Activated CD8-positive, alpha-beta memory T cell treated with anti-CD3 and anti-CD28 coated beads, Interleukin-2, amount 50 U/mL, for 24 hours (primary cell): Measurements from ENCODE around the gene NRAS.

Experiments
- DNase-seq: peaks from one replicate; pipeline ENCODE4 v3.0.0-alpha.2; 2020; ENCODE audit errors: extremely low read depth

NRAS gene

DNA sequence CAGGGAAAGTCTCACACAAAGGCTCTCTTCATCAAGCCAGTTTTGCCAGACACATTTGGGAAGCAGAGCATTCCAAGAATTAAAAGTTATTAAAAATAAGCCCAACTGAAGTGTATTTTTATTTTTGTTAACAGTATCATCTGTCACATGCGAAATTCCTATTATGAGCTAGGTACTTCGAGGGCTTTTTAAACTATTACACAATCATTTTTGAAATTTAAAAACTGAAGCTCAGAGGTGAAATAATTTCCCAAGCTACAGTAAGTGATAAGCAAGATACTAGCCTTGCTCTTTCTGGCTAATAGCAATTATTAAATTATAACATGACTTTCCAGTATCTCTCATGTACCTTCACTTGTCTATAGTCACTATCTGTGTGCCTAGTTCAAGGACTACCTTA lies 12.0 kb upstream of the NRAS start:
- DNase-seq, result no peak

GRCh38 chr1:114725230-114725629 lies 8.7 kb upstream of the NRAS start:
- no peak for DNase-seq

- DNase-seq, result no peak
Measured at GRCh38 chr1:114723915-114724314, 7.3 kb upstream of the NRAS start.

GRCh38 chr1:114723457-114723856 lies 6.9 kb upstream of the NRAS start:
- DNase-seq, result no peak

DNA sequence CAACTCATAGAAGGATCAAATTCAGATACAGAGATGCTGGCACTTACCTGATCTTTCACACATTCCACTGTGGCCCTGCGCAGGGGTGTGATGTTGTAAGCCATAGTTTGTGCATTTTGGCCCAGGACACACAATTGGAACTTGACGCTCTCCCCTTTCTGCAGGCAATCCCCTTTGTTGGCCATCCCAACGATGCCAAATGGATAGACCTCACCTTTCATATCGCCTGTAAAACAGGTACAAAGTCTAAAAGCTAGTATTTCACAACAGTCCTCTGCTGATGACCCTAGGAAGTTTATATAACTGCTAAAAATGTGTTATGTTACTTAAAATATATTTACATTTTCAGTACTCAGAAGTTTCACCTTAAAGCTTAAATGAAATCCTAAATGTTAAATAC lies 3.9 kb upstream of the NRAS start:
- no peak for DNase-seq

DNA sequence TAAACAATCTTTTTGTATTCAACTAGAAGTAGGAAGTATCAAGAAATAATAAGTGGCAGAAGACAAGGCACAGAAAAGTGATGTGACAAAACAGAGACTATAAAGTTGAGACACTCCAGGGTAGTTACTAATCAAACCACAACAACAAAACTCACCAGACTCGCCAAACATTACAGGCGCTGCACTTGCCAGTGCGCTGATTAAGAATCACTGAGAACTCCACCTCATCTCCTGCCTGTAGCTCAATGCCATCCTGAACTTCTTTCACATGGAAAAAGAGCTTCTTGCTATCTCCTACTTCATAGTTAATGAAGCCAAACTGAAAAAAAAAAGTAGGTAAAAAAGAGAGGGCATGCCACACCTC lies 2.8 kb upstream of the NRAS start:
- no peak for DNase-seq

- no peak for DNase-seq
Measured at GRCh38 chr1:114718661-114719423, 2.3 kb upstream of the NRAS start.

- DNase-seq, result no peak
Measured at GRCh38 chr1:114715952-114716303, 643 bp downstream of the NRAS start.

DNA sequence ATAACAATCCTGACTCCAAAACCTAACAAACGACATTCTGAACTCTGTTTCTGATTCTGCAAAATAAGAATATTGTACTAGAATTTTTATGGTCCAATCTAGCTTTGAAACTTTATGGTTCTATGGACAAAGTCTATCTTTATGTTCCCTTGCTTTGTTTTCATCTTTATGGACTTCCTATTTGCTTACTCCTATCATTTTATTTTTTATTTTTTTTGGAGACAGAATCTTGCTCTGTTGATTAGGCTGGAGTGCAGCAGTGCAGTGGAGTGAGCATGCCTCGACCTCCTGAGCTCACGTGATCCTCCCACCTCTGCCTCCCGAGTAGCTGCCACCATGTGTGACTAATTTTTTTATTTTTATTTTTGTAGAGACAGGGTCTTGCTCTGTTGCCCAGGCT lies 3.6 kb downstream of the NRAS start:
- DNase-seq, result no peak

- DNase-seq, result no peak
Measured at GRCh38 chr1:114710360-114710759, 6.2 kb downstream of the NRAS start.

GRCh38 chr1:114707604-114708003 lies 9.0 kb downstream of the NRAS start:
- DNase-seq, result no peak

GRCh38 chr1:114703242-114703641 lies 13.3 kb downstream of the NRAS start:
- no peak for DNase-seq

DNA sequence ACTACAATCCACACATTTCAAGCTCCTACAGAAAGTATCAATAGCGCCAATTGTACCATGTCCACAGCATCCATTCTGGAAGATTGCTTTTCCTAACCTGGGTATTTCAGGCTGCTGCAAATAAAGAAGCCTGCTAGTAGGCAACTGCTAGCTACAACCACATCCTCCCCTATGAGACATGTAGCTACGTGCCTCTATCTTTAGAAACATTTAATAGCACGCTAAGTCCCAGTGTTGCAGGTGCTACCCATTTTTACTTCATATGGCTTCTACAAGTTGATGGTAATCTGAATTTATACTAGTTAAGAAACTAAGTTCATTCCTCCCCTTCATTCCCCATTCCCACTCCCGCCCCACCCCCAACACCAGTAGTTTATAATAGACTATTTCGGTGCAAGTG lies 13.8 kb downstream of the NRAS start:
- no peak for DNase-seq

DNA sequence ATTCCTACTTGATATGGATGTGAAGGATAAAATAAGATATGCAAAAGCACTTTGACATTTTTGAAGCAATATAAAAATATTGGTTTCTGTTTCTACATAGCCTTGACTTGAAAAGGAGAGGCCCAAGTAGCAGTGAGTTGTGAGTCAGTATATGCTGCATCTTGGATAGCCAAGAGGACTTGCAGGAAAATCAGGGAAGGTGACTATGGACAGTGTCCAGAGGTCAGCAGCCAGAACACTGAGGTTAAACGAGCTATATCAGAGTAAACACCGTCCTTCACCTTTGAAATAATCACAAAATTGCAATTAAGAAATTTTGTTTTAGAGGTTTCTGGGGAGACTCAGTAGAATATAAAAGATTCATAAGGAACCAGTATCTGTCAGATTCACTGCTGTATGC lies 14.6 kb downstream of the NRAS start:
- DNase-seq, result no peak

GRCh38 chr1:114700036-114700600 lies 16.5 kb downstream of the NRAS start:
- DNase-seq, result no peak

- no peak for DNase-seq
Measured at GRCh38 chr1:114696810-114697209, 19.8 kb downstream of the NRAS start.

- DNase-seq, result no peak
Measured at GRCh38 chr1:114695430-114696058, 21.0 kb downstream of the NRAS start, which contains the start of gene AMPD1. TSS of gene AMPD1 (minus strand) at chr1:114695546. CDS start at chr1:114695471, 75 bp downstream.

DNA sequence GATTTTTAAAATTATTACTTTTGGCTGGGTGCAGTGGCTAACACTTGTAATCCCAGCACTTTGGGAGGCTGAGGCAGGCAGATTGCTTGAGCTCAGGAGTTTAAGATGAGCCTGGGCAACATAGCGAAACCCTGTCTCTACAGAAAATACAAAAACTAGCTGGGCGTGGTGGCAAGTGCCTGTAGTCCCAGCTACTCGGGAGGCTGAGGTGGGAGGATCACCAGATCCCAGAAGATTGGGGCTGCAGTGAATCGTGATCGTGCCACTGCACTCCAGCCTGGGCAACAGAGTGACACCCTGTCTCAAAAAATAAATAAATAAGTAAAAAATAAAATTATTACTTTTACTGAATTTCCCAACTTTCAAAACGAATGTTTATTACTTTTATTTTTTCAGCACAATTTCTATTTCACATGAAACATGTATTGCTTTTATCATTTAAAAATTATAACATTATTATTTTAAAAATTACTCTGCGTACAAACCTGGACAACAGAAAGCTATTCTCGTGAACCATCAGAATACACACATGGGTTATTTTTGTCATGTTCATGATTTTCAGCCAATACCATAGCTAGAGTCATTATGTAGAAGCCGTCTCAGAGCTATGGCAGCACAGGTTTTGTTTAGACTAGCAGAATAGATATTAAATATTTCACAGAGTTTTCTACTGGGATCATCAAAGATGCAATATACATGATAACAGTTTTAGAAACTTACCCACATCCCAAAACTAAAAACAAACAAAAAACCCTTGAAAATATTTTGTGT lies 21.8 kb downstream of the NRAS start:
- no peak for DNase-seq

GRCh38 chr1:114692947-114693346 lies 23.6 kb downstream of the NRAS start:
- no peak for DNase-seq

GRCh38 chr1:114691061-114691460 lies 25.5 kb downstream of the NRAS start:
- no peak for DNase-seq

- DNase-seq, result no peak
Measured at GRCh38 chr1:114690148-114690547, 26.4 kb downstream of the NRAS start.

DNA sequence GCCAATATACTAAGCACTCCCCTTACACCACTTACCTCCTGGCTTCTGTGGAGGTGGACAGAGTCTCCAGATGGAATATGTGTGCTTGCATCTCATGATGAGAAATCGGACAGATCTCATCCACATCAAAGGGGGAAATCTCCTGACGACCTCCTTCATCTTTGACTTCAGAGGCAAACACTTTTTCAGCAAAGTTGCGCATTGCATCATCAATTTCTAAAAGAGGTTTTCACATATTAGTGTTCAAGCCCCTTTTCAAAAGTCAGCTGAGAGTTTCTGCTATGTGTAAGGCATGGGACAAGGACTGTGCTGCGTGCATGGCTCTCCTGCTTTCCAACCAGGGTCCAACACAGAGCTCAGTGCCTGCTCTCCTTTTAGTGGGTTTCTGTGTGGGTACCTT lies 28.0 kb downstream of the NRAS start:
- DNase-seq, result no peak

DNA sequence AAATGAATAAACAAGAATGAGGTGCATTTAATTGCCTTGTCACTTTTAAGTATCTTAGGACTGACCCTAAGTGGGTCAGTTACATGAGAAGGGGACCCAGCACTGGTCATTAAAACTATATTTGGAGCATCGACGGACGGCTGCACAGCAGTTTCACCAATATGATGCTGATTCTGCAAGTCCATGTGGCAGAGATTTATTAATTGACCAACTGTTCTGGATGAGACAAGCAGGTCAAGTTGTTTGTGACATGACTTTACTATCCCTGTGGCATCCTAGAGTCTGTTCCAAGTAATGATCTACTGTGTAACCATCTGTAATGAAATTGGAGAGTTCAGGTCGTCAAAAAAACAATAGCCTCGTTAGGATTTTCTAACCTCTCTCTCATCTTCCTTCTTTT lies 30.7 kb downstream of the NRAS start:
- DNase-seq, result no peak
